ENCODE data around the gene RBM4B. TPM values are rescaled to one million over a fixed set of nuclear protein-coding genes. Genes with fewer than 3 reads are reported as not detected.

The RBM4B gene
- total RNA-seq, 3 donors from 2014 or later = 16.7 to 22.7 (median 16.7) TPM

DNA sequence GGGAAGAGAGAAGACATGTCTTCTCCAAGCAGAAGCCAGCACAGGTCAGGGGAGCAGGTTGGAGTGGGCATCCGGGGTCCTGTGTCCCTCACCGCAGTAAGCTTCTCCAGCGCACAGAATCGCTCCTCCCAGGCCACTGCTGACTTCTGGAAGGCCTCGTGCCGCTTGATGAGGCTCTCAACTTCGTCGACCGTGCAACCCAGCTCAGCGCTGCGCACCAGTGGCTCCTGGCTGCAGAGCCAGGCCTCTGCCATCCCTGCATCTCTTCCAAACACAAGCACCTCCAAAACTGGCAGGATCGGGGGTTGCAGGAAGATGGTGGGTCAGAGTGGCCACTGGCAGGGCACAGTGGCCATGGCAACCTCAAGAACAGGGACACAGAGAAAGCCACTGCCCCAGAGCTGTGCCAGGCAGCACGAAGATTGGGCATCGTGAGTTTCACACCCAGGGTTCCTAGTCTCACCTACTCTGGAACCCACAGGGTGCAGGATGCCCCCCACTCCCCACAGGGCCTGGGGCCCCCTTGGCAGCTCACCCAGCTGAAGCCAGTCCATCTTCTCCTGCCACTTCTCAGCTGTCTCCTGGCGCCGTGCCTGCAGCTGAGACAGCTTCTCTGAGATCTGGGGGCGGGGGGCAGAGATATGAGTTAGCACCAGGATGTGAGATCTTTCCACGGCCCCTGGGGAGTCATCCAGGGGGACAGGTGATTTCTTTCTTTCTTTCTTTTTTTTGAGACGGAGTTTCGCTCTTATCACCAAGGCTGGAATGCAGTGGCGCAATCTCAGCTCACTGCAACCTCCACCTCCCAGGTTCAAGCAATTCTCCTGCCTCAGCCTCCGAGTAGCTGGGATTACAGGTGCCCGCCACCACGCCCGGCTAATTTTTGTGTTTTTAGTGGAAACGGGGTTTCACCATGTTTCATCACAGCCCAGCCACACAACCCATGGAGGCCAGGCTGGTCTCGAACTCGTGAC lies 11.2 kb upstream of the RBM4B start:
- H3K4me1 ChIP-seq (ENCODE audit: low read depth) = no peaks in the 10 kb centered on the region
- ATAC-seq (no peak), DNase-seq (no peak)
- H3K36me3 ChIP-seq (ENCODE audit: low read depth) = no peaks in the 10 kb centered on the region
- H3K4me3 ChIP-seq = no peak overlapping the region
- no peaks in the 10 kb centered on the region for H3K9me3 ChIP-seq
- intact Hi-C loops (cut with DNase I, micrococcal nuclease) = loop anchor here in 1 of 2 donors (10.0 kb wide), 1 partner anchor 274 kb away; no protein-coding TSS in a partner anchor
- TF ChIP-seq, protein P1, sequence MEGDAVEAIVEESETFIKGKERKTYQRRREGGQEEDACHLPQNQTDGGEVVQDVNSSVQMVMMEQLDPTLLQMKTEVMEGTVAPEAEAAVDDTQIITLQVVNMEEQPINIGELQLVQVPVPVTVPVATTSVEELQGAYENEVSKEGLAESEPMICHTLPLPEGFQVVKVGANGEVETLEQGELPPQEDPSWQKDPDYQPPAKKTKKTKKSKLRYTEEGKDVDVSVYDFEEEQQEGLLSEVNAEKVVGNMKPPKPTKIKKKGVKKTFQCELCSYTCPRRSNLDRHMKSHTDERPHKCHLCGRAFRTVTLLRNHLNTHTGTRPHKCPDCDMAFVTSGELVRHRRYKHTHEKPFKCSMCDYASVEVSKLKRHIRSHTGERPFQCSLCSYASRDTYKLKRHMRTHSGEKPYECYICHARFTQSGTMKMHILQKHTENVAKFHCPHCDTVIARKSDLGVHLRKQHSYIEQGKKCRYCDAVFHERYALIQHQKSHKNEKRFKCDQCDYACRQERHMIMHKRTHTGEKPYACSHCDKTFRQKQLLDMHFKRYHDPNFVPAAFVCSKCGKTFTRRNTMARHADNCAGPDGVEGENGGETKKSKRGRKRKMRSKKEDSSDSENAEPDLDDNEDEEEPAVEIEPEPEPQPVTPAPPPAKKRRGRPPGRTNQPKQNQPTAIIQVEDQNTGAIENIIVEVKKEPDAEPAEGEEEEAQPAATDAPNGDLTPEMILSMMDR (IDR thresholded peaks at IDR 0.05) = no peak

DNA sequence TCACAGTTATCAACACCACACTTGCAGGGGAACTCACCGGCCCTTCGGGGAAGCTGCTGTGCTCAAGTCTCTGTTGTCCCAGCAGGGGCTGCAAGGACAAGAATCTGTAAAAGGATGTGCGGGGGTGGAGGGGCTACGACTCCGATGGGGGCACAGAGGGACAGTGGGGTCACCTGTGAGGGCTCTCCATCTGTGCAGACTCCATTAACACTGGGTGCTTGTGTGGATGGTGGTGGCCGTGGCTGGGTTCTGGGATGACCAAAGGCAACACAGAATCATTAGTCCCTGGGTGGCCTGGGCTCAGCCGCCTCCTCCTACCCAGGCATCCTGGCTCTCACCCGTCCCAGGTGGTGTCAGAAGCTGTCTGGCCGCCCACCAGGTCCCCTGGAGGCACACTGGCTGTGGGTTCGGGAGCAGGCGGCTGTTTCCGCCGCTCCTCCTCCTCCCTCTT lies 10.2 kb upstream of the RBM4B start:
- H3K9me3 ChIP-seq = no peaks in the 10 kb centered on the region
- intact Hi-C loops (cut with DNase I, micrococcal nuclease) = loop anchor here in 1 of 2 donors (10.0 kb wide), 1 partner anchor 273 kb away; no protein-coding TSS in a partner anchor
- ATAC-seq (no peak), DNase-seq (no peak)
- H3K4me3 ChIP-seq = no peak overlapping the region
- TF ChIP-seq, protein P1 (IDR thresholded peaks at IDR 0.05) = no peak
- no peaks in the 10 kb centered on the region for H3K36me3 ChIP-seq (ENCODE audit: low read depth)
- H3K4me1 ChIP-seq (ENCODE audit: low read depth) = no peaks in the 10 kb centered on the region

DNA sequence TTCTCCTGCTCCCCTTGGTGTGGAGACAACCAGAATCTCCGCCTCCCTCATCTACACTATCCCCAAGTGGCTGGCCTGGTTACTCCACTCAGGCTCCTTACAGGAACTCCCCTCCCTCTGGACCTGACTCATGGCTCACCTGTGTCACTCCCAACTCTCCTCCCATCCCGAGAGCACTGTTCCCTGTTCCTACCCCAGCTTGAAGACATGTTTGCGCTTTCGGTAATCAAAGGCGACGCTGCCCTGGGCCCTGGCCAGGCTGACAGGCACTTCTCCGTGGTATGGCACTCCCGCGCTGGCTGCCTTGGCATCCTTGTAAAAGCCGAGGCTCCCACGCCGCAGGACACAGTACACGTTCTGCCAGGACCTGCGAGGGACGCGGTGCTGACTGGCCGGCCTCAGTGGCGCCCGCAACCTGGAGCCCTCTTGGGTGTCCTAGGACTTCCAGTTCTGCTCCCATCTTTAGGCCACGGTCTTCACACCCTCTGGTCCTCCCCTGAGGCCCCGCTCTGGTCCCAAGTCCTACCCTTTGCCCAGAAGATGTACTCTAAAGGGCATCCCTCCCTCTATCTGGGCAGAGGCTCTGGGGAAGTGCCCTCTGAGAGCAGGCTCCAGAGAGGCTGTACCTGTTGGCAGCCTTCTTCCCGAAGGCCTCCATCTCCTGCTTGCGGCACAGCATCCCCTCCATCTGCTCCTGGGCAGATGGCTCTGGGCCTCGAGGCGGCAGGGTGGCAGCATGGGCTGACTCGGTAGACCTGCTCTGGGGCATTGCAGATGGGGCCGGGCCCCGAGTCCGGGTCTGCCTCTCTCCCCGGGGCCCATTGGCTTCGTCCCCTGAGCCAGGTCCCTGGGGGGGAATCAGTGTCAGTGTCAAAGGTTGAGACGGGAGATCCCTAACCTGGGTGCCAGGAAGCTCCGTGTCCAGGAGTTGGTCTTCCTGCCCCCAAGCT lies 9.4 kb upstream of the RBM4B start:
- ATAC-seq (no peak), DNase-seq (no peak)
- intact Hi-C loops (cut with DNase I, micrococcal nuclease) = loop anchor here in 1 of 2 donors (10.0 kb wide), 1 partner anchor 272 kb away; no protein-coding TSS in a partner anchor
- Histone ChIP-seq H3K4me3 (no peak overlapping the region), H3K36me3 (ENCODE audit: low read depth) (no peaks in the 10 kb centered on the region), H3K4me1 (ENCODE audit: low read depth) (no peaks in the 10 kb centered on the region), H3K9me3 (no peaks in the 10 kb centered on the region)
- TF ChIP-seq, protein P1 (IDR thresholded peaks at IDR 0.05) = no peak

DNA sequence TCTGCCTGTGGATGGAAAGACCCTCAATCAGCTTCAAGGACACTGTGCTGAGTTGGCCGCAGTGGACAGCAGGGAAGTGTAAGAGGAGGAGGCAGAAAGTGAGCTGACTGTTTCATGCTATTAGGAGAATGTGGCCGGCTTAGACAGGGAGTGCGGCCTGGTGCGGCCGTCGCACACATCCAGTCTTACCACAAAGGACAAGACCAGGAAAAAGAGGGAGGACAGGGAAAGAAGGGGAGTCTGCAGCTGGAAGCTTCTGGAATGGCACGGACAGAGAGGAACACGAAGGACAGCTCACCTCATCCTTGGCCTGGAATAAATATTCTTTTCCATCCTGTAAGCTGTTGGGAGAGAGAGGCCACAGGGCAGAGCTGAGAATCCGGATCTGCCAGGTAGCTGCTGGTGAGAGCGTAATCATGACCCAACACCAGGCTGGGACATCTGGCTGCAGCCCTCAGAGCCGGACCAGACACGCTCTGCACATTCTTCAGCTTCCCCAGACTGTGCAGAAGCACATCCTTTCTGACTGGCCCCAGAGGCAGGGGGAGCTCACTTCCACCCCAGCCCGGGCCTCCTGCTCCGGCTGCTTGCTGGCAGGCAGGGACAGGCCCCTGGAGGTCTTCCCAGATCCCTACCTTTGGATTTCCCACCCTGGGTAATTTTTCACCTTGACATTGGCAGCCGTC lies 8.6 kb upstream of the RBM4B start:
- DNase-seq (no peak), ATAC-seq (no peak)
- intact Hi-C loops (cut with DNase I, micrococcal nuclease) = loop anchor here in 1 of 2 donors (10.0 kb wide), 1 partner anchor 271 kb away; no protein-coding TSS in a partner anchor
- Histone ChIP-seq H3K4me3 (no peak overlapping the region), H3K9me3 (no peaks in the 10 kb centered on the region), H3K36me3 (ENCODE audit: low read depth) (no peaks in the 10 kb centered on the region), H3K4me1 (ENCODE audit: low read depth) (no peaks in the 10 kb centered on the region)
- TF ChIP-seq, protein P1 (IDR thresholded peaks at IDR 0.05) = no peak
